GM21515 (cell line): ENCODE results near the gene COPZ2.
"Not testable (repeated sequence)": the region's sequence is repeated elsewhere in the genome, so short reads cannot be mapped to it uniquely, and the experiment has no call there.

Source experiments
- ATAC-seq: cut with Tn5 transposase; IDR thresholded peaks from one replicate; pipeline ENCODE4 v1.9.1; 2021; ENCODE audit not compliant: unreplicated experiment

Gene COPZ2

DNA sequence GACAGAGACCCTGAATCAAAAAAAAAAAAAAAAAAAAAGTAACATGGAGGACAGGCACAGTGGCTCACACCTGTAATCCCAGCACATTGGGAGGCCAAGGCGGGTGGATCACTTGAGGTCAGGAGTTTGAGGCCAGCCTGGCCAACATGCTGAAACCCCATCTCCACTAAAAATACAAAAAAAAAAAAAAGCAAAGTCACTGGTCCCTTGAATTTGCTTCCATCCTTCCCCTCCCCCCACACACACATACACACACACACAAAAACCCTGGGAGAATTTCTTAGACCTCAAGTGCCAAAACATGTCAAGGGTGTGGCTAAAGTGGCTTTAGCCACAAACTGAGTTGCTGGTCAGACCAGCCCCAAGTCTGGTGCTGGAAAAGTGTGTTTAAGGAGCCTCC, 49.2 kb downstream of the COPZ2 start:
- ATAC-seq, result not testable (repeated sequence)

DNA sequence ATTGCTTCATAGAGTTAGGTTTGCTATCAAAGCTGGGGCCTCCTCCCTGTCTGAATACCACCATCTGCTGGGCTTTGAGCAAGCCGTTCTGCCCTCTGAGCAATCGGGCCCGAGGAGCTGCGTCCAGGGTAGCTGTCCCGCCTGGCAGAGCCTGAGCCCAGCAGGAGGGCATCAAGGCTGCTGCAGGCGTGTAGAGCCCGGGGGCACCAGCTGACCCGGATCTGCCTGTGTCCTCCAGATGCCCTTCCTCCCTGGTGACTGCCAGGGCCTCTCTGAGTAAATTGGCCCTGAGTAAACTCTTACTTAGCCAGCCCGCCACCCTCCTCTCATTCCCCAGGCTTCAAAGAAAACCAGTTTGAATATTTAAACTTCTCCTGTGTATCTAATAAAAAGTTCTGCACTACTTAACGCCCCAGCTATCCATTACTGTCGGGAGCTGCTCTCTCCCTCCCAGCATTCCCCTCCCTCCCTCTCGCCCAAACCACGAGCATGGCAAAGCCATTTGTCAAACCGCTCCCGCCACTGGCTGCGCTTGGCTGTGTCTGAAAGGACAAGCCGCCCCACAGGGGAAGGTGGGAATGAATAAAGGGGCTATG, 50.3 kb downstream of the COPZ2 start:
- no peak for ATAC-seq

DNA sequence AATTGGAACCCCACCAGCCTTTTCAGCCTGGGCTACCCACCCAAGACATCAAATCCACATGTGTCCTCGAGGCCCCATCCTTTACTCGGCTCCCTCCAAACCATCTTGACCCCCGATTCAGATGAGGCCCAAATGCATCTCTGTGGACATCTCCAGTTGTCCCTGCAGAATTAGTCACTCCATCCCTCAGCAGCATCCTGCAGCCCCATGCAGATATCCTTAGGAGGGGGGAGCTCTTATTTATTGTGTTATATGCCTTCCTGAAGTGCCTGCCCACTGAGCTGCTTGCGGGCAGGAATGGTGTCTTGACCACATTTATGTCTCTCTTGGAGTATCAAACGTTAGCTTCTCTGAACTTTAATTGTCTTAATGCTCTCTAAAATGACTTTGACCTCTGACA, 51.1 kb downstream of the COPZ2 start:
- no peak for ATAC-seq

DNA sequence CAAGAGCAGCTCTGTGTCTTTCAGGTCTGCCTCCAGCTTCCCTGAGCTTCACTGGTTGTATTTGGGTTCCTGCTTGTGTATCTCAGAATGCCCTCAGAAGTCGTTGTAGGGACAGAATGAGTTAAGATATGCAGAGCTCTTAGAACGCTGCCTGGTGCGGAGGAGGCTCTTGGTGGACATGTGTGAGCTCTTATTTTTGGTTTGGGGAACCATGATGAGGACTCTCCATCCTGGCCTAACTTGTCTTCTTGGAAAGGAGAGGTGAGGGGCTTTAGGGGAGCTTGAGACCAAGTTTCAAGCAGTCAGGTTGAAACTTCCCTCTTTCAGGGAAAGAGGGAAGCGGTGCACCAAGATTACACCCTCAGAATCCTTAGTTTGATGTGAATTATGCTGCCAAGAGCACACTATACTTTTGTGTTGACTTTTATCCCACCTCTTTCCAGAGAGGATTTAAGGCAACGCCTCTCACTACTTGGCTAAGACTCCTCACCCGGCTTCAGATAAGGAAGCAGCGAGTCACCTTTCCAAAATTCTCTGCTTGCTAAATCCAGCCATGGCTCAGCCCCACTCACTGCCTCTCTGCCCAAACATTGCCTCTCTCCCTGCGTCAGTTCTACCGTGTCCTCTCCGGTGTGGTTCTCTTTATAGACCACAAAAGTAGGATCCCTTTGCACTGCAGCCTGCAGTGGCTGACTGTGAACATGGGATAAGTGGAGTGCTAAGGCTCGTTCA, 53.9 kb downstream of the COPZ2 start:
- no peak for ATAC-seq

DNA sequence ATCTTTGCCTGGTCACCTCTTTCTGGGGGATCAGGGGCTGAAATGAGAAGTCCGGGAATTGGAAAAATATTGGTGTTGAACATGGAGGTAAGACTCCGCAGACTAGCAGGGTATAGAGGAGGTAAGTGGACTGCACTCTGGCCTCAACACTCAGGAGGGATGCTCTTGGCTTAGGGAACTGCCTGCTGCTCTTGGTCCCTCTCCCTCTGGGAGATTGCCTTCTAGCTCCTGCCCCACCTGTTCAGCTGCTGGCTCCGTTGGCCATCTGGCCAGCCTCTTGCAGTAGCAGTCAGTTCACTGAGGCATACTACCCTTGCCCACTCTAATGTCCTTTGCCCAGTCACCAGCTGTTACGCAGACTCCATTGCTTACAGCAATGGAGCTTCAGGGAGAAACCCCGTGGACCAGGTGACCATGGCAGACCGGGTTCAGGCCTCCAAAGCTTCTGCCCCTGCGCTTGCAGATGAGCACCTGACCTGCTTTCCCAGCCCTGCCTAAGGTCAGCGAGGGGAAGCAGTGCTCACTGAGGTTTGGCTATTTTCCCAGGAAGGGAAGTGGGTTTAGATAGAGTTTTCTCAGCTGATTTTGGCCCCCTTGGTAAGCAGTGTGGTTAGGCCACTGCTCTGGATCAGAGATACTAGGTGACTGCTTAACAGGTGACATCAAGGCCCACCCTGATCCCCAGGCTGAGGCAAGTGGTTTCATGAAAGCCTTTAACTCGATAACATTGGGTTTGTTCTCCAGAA, 54.8 kb downstream of the COPZ2 start:
- no peak for ATAC-seq

DNA sequence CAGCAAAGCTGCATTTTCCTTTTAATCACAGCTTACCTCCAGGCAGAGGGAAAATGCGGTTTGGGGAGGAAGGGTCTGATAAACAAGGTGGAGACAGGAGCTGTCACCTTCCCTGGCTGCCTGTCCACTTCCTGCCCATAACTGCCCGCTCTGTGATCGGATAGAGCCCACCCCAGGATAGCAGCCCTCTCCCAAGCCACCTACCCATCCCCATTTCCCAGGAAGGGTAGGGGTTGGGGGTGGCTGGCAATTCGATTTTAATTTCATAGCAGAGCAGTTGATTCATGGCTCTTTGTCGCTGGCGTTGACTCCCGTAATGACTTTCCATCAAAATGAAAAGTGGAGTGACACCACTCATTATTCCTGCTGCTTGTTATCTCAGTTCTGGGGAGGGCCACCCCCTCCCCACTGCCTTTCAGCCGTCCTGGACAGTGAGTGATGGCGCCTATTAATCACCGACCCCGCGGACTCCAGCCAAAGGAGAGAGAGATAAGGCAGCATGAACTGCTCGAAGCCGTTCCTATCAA, 55.4 kb downstream of the COPZ2 start:
- ATAC-seq, result no peak

DNA sequence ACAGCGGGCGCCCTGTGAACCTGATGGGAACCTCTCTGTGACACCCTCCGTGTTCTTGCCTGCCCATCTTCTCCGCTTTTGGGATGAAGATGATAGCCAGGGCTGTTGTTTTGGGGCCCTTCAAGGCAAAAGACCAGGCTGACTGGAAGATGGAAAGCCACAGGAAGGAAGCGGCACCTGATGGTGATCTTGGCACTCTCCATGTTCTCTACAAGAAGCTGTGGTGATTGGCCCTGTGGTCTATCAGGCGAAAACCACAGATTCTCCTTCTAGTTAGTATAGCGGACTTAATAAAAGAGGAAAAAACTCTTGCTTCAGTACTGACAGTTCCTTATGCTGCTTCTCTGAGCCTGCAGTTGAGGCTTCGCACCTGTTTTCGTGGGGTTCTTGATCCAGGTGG, 56.1 kb downstream of the COPZ2 start:
- ATAC-seq, result no peak

DNA sequence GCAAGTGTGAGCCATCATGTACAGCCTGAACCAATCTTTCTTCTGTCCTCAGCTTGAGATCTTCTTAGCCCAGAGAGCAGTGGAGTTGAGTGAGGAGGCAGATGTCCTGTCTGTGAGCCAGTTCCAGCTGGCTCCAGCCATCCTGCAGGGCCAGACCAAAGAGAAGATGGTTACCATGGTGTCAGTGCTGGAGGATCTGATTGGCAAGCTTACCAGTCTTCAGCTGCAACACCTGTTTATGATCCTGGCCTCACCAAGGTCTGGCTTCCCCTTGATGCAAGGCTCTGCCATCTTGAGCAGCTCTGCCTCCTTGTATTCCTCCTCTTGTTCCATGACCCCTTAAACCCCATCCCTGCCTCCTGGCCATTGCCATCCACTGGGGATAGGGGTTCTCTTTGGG, 57.1 kb downstream of the COPZ2 start:
- no peak for ATAC-seq

DNA sequence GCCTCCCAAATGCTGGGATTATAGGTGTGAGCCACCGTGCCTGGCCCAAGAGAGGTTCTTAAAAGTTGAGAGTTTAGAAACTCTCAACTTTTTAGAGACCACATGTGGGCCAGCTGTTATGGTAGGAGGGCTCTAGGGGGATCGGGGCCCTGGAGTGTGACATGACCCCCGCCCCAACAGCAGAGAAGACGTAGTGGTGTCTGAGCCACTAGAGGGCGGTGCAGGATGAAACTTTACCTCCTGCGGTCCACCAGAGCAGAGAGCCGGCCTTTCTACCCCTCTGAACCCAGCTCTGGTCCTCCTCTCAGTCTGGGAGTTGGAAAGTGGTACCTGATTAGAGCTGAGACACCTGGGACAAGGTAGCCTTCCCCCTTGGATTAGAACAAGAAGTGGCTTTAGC, 59.3 kb downstream of the COPZ2 start:
- no peak for ATAC-seq
